GM23338 (cell line): ENCODE results near the gene ERC2. TPM values are rescaled to one million over a fixed set of nuclear protein-coding genes. Genes with fewer than 3 reads are reported as not detected.

Source experiments
- ATAC-seq: fragments of 200-7000 bp; cut with Tn5 transposase; 3 replicates; pipeline ENCODE4 v1.9.1; 2020
- DNase-seq: peaks from one replicate; pipeline ENCODE4 v3.0.0-alpha.2; 2015; ENCODE audit warnings: low spot score
- H2AFZ ChIP-seq: fragments of 200-600 bp; sonication (generic); 2 replicates; pipeline ENCODE4 v1.8.0; 2016; ENCODE audit warnings: antibody characterized with exemption, mild to moderate bottlenecking, moderate library complexity
- H3F3A ChIP-seq: fragments of 200-600 bp; sonication (generic); replicated peaks from 2 replicates; pipeline ENCODE4 v1.8.0; 2017; ENCODE audit warnings: antibody characterized with exemption, mixed run types, low read depth
- H3K27ac ChIP-seq: fragments of 200-600 bp; sonication (generic); 2 replicates; pipeline ENCODE4 v1.6.1; 2016; ENCODE audit warnings: low read depth
- H3K27me3 ChIP-seq: fragments of 200-600 bp; sonication (generic); 2 replicates; pipeline ENCODE4 v1.8.0; 2016; ENCODE audit warnings: mild to moderate bottlenecking, mixed run types, moderate library complexity; ENCODE audit not compliant: insufficient read depth
- H3K36me3 ChIP-seq: fragments of 200-600 bp; sonication (generic); 2 replicates; pipeline ENCODE4 v1.8.0; 2016; ENCODE audit warnings: mild to moderate bottlenecking; ENCODE audit not compliant: insufficient read depth
- H3K4me1 ChIP-seq: fragments of 200-600 bp; sonication (generic); 2 replicates; pipeline ENCODE4 v1.8.0; 2016; ENCODE audit warnings: mild to moderate bottlenecking, moderate library complexity; ENCODE audit not compliant: insufficient read depth
- H3K4me2 ChIP-seq: fragments of 200-600 bp; sonication (generic); 2 replicates; pipeline ENCODE4 v1.7.1; 2017; ENCODE audit warnings: mixed run types
- H3K4me3 ChIP-seq: fragments of 200-600 bp; sonication (generic); 2 replicates; pipeline ENCODE4 v1.6.1; 2016; ENCODE audit warnings: mixed run types
- H3K79me2 ChIP-seq: fragments of 200-600 bp; sonication (generic); replicated peaks from 2 replicates; pipeline ENCODE4 v1.8.0; 2017; ENCODE audit warnings: mild to moderate bottlenecking; ENCODE audit not compliant: insufficient read depth
- H3K9me2 ChIP-seq: fragments of 200-600 bp; sonication (generic); 2 replicates; pipeline ENCODE4 v1.8.0; 2017; ENCODE audit not compliant: insufficient read depth
- H4K20me1 ChIP-seq: fragments of 200-600 bp; sonication (generic); replicated peaks from 2 replicates; pipeline ENCODE4 v1.8.0; 2017; ENCODE audit warnings: mild to moderate bottlenecking; ENCODE audit not compliant: insufficient read depth
- H3K27ac Mint-ChIP-seq: 2 replicates; pipeline ENCODE4 v1.8.0; 2020; ENCODE audit warnings: inconsistent platforms, mild to moderate bottlenecking, moderate library complexity, mixed read lengths
- H3K27me3 Mint-ChIP-seq: 3 replicates; pipeline ENCODE4 v1.8.0; 2022; ENCODE audit warnings: low read depth, mild to moderate bottlenecking, moderate library complexity, mixed read lengths, inconsistent platforms; ENCODE audit not compliant: insufficient read depth, poor library complexity
- H3K36me3 Mint-ChIP-seq: 3 replicates; pipeline ENCODE4 v1.8.0; 2021; ENCODE audit warnings: low read depth, mild to moderate bottlenecking, inconsistent platforms, moderate library complexity, mixed read lengths
- H3K4me1 Mint-ChIP-seq: 3 replicates; pipeline ENCODE4 v1.8.0; 2020; ENCODE audit warnings: mild to moderate bottlenecking, inconsistent platforms, mixed read lengths
- H3K4me3 Mint-ChIP-seq: 3 replicates; pipeline ENCODE4 v1.8.0; 2021; ENCODE audit warnings: moderate library complexity, mild to moderate bottlenecking, inconsistent platforms, mixed read lengths
- H3K9me3 Mint-ChIP-seq: 3 replicates; pipeline ENCODE4 v1.8.0; 2020; ENCODE audit warnings: moderate library complexity, mild to moderate bottlenecking, inconsistent platforms, mixed read lengths
- CREB1 ChIP-seq: fragments of 250-450 bp; sonication (Bioruptor Pico); IDR thresholded peaks from 2 replicates; pipeline ENCODE4 v1.5.0; 2020; ENCODE audit warnings: low read depth, mild to moderate bottlenecking, moderate library complexity
- EZH2 ChIP-seq: fragments of 200-600 bp; sonication (generic); IDR thresholded peaks from one replicate; pipeline ENCODE4 v1.8.0; 2017; ENCODE audit warnings: antibody characterized with exemption, mild to moderate bottlenecking, low read depth; ENCODE audit not compliant: unreplicated experiment
- JUNB ChIP-seq: IDR thresholded peaks from one replicate; pipeline ENCODE4 v1.6.1; 2016; ENCODE audit warnings: antibody characterized with exemption; ENCODE audit not compliant: unreplicated experiment
- ZNF114 ChIP-seq: fragments of 250-450 bp; sonication (Bioruptor Pico); IDR thresholded peaks from 2 replicates; pipeline ENCODE4 v1.5.0; 2020; ENCODE audit warnings: mild to moderate bottlenecking, moderate library complexity
- polyA plus RNA-seq: library from polyadenylated mRNA; unstranded; fragments of >200 nt; fragmentation: Nextera tagmentation; extraction: Ambion mirVana; gene quantifications from 2 replicates; pipeline ENCODE4 v1.2.1, GENCODE V29; 2016
- total RNA-seq: library from RNA; depleted of rRNA; stranded (reverse); fragments of >200 nt; shearing (Covaris generic); gene quantifications from 2 replicates; pipeline ENCODE4 v1.2.3, GENCODE V29; 2014
- TF ChIP-seq, protein P1 (sequence below): IDR thresholded peaks from one replicate; pipeline ENCODE4 v1.6.1; 2018; ENCODE audit warnings: antibody characterized with exemption; ENCODE audit not compliant: unreplicated experiment
- TF ChIP-seq, protein P2 (sequence below): fragments of 250-450 bp; sonication (Bioruptor Pico); IDR thresholded peaks from 2 replicates; pipeline ENCODE4 v1.5.0; 2020; ENCODE audit warnings: mild to moderate bottlenecking, moderate library complexity

Gene ERC2
- total and polyA plus RNA-seq, 2 experiments from 2014 or later: 11.8 to 13.7 TPM

GRCh38 chr3:55486101-55486856 lies 982.0 kb downstream of the ERC2 start:
- no peaks in the 10 kb centered on the region for H3K36me3 ChIP-seq
- peak overlapping the region; percentile 95 for H2AFZ ChIP-seq
- peaks cover 4% of the 10 kb centered on the region; the same call in 1 of the 3 replicates for H3K36me3 Mint-ChIP-seq
- peak overlapping the region; percentile 100 for H3K4me2 ChIP-seq
- no peaks in the 10 kb centered on the region; the same call in 1 of the 2 replicates for H4K20me1 ChIP-seq
- H3K9me3 Mint-ChIP-seq: peaks cover 19% of the 10 kb centered on the region; the same call in 2 of the 3 replicates
- H3F3A ChIP-seq: peaks cover 28% of the 10 kb centered on the region
- H3K4me3 ChIP-seq: peak overlapping the region; percentile 93
- H3K79me2 ChIP-seq: no peaks in the 10 kb centered on the region
- H3K4me3 Mint-ChIP-seq: peak overlapping the region; percentile 82
- peaks cover 93% of the 10 kb centered on the region for H3K27me3 ChIP-seq
- TF ChIP-seq ZNF114 (CRISPR knock-in tag) (no peak), EZH2 (peak; percentile 79), JUNB (no peak), CREB1 (CRISPR knock-in tag) (no peak)
- TF ChIP-seq, protein P1, sequence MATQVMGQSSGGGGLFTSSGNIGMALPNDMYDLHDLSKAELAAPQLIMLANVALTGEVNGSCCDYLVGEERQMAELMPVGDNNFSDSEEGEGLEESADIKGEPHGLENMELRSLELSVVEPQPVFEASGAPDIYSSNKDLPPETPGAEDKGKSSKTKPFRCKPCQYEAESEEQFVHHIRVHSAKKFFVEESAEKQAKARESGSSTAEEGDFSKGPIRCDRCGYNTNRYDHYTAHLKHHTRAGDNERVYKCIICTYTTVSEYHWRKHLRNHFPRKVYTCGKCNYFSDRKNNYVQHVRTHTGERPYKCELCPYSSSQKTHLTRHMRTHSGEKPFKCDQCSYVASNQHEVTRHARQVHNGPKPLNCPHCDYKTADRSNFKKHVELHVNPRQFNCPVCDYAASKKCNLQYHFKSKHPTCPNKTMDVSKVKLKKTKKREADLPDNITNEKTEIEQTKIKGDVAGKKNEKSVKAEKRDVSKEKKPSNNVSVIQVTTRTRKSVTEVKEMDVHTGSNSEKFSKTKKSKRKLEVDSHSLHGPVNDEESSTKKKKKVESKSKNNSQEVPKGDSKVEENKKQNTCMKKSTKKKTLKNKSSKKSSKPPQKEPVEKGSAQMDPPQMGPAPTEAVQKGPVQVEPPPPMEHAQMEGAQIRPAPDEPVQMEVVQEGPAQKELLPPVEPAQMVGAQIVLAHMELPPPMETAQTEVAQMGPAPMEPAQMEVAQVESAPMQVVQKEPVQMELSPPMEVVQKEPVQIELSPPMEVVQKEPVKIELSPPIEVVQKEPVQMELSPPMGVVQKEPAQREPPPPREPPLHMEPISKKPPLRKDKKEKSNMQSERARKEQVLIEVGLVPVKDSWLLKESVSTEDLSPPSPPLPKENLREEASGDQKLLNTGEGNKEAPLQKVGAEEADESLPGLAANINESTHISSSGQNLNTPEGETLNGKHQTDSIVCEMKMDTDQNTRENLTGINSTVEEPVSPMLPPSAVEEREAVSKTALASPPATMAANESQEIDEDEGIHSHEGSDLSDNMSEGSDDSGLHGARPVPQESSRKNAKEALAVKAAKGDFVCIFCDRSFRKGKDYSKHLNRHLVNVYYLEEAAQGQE: no peak
- TF ChIP-seq, protein P2, sequence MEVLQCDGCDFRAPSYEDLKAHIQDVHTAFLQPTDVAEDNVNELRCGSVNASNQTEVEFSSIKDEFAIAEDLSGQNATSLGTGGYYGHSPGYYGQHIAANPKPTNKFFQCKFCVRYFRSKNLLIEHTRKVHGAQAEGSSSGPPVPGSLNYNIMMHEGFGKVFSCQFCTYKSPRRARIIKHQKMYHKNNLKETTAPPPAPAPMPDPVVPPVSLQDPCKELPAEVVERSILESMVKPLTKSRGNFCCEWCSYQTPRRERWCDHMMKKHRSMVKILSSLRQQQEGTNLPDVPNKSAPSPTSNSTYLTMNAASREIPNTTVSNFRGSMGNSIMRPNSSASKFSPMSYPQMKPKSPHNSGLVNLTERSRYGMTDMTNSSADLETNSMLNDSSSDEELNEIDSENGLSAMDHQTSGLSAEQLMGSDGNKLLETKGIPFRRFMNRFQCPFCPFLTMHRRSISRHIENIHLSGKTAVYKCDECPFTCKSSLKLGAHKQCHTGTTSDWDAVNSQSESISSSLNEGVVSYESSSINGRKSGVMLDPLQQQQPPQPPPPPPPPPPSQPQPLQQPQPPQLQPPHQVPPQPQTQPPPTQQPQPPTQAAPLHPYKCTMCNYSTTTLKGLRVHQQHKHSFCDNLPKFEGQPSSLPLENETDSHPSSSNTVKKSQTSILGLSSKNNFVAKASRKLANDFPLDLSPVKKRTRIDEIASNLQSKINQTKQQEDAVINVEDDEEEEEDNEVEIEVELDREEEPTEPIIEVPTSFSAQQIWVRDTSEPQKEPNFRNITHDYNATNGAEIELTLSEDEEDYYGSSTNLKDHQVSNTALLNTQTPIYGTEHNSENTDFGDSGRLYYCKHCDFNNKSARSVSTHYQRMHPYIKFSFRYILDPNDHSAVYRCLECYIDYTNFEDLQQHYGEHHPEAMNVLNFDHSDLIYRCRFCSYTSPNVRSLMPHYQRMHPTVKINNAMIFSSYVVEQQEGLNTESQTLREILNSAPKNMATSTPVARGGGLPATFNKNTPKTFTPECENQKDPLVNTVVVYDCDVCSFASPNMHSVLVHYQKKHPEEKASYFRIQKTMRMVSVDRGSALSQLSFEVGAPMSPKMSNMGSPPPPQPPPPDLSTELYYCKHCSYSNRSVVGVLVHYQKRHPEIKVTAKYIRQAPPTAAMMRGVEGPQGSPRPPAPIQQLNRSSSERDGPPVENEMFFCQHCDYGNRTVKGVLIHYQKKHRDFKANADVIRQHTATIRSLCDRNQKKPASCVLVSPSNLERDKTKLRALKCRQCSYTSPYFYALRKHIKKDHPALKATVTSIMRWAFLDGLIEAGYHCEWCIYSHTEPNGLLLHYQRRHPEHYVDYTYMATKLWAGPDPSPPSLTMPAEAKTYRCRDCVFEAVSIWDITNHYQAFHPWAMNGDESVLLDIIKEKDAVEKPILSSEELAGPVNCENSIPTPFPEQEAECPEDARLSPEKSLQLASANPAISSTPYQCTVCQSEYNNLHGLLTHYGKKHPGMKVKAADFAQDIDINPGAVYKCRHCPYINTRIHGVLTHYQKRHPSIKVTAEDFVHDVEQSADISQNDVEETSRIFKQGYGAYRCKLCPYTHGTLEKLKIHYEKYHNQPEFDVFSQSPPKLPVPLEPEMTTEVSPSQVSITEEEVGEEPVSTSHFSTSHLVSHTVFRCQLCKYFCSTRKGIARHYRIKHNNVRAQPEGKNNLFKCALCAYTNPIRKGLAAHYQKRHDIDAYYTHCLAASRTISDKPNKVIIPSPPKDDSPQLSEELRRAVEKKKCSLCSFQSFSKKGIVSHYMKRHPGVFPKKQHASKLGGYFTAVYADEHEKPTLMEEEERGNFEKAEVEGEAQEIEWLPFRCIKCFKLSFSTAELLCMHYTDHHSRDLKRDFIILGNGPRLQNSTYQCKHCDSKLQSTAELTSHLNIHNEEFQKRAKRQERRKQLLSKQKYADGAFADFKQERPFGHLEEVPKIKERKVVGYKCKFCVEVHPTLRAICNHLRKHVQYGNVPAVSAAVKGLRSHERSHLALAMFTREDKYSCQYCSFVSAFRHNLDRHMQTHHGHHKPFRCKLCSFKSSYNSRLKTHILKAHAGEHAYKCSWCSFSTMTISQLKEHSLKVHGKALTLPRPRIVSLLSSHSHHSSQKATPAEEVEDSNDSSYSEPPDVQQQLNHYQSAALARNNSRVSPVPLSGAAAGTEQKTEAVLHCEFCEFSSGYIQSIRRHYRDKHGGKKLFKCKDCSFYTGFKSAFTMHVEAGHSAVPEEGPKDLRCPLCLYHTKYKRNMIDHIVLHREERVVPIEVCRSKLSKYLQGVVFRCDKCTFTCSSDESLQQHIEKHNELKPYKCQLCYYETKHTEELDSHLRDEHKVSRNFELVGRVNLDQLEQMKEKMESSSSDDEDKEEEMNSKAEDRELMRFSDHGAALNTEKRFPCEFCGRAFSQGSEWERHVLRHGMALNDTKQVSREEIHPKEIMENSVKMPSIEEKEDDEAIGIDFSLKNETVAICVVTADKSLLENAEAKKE: no peak
- no peak overlapping the region for H3K27ac Mint-ChIP-seq
- H3K9me2 ChIP-seq: no peaks in the 10 kb centered on the region
- peak; percentile 75 for DNase-seq
- H3K4me1 Mint-ChIP-seq: peaks cover 32% of the 10 kb centered on the region
- ATAC-seq: peak; percentile 3
- no peak overlapping the region for H3K27ac ChIP-seq
- H3K4me1 ChIP-seq: peaks cover 51% of the 10 kb centered on the region
- H3K27me3 Mint-ChIP-seq: peaks cover 90% of the 10 kb centered on the region
